ENCODE measurements around the gene BUD31. TPM values are rescaled to one million over a fixed set of nuclear protein-coding genes. Genes with fewer than 3 reads are reported as not detected.
"Not testable (repeated sequence)": the region's sequence is repeated elsewhere in the genome, so short reads cannot be mapped to it uniquely, and the experiment has no call there.

Gene BUD31
- total and polyA plus RNA-seq, 2 of the 8 experiments (the other 6 are each of a cell fraction or from before 2014, with no cell fraction given) = 46.7 to 114 TPM

DNA sequence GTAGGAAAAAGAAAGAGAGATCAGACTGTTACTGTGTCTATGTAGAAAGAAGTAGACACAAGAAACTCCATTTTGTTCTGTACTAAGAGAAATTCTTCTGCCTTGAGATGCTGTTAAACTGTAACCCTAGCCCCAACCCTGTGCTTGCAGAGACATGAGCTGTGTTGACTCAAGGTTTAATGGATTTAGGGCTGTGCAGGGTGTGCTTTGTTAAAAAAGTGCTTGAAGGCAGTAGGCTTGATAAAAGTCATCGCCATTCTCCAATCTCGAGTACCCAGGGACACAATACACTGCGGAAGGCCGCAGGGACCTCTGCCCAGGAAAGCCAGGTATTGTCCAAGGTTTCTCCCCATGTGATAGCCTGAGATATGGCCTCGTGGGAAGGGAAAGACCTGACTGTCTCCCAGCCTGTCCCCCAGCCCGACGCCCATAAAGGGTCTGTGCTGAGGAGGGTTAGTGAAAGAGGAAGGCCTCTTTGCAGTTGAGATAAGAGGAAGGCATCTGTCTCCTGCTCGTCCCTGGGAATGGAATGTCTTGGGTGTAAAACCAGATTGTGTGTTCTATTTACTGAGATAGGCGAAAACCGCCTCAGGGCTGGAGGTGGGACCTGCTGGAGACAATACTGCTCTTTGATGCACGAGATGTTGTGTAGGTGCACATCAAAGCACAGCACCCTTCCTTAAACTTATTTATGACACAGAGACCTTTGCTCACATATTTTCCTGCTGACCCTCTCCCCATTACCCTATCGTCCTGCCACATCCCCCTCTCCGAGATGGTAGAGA is 23.2 kb downstream of the BUD31 start:
- not testable (repeated sequence) for H3K18ac ChIP-seq (ENCODE audit: extremely low read depth, low read length); H3K23ac ChIP-seq (ENCODE audit: insufficient read length); H3K79me2 ChIP-seq (ENCODE audit: control insufficient read depth in 1 of 2, insufficient read depth in 2 of 2, low read length in 2 of 2); H3K27me3 ChIP-seq (replicated peaks in 1 of 4; ENCODE audit: control insufficient read depth in 3 of 4, extremely low read depth in 1 of 4, insufficient read depth in 3 of 4, low read length in 3 of 4); H2BK20ac ChIP-seq (ENCODE audit: low read length); H3K79me1 ChIP-seq (ENCODE audit: low read depth, low read length); H3K14ac ChIP-seq (ENCODE audit: insufficient read length); H2AK5ac ChIP-seq (ENCODE audit: low read depth, low read length); H3K4me1 ChIP-seq (replicated peaks in 1 of 4; ENCODE audit: control insufficient read depth in 3 of 4, insufficient read depth in 4 of 4, low read length in 3 of 4); H2BK120ac ChIP-seq (replicated peaks; ENCODE audit: low read depth, low read length); H4K20me1 ChIP-seq (replicated peaks in 1 of 2; ENCODE audit: control insufficient read depth in 1 of 2, insufficient read depth in 2 of 2, low read length in 2 of 2); H2BK12ac ChIP-seq (ENCODE audit: low read depth, low read length); H3K27ac ChIP-seq (ENCODE audit: low read depth, low read length); H2BK15ac ChIP-seq (ENCODE audit: low read length); H2AFZ ChIP-seq (ENCODE audit: low read length); H3K23me2 ChIP-seq (ENCODE audit: low read depth, low read length); H3K9ac ChIP-seq (replicated peaks in 1 of 4; ENCODE audit: extremely low read depth in 1 of 4, low read depth in 3 of 4, low read length in 3 of 4); H2BK5ac ChIP-seq (ENCODE audit: low read depth, low read length); DNase-seq (ENCODE audit: low read depth in 1 of 2, low spot score in 2 of 2); H3K56ac ChIP-seq (replicated peaks; ENCODE audit: insufficient read length, low read depth, low read length); H3K4me2 ChIP-seq (ENCODE audit: insufficient read depth in 1 of 2, low read depth in 2 of 2, low read length in 2 of 2); H3K4ac ChIP-seq (replicated peaks; ENCODE audit: insufficient read length, low read depth, low read length); H4K8ac ChIP-seq (ENCODE audit: extremely low read depth, insufficient read depth, low read length); H3K9me3 ChIP-seq (ENCODE audit: insufficient read depth in 2 of 2, low read depth in 1 of 2, low read length in 1 of 2); H4K91ac ChIP-seq (replicated peaks; ENCODE audit: insufficient read length, low read length); H3K4me3 ChIP-seq (ENCODE audit: extremely low read depth in 1 of 4, insufficient read depth in 2 of 4, low read depth in 3 of 4, low read length in 4 of 4); FAIRE-seq; H4K5ac ChIP-seq (ENCODE audit: insufficient read length, low read depth, low read length)
- H3K36me3 ChIP-seq (ENCODE audit: control insufficient read depth in 2 of 4, insufficient read depth in 4 of 4, low read length in 3 of 4) = peaks cover 17 to 55% (median 44%) of the 10 kb centered on the region in 4 experiments
- POLR2A ChIA-PET (ENCODE audit: partially characterized antibody) = interaction anchor here (1.3 to 3.5 kb wide), 2 partner anchors 9 to 22 kb away, joined by 4 to 18 read pairs; partner anchors contain the start of genes BUD31 and PDAP1
- WGBS, 2 experiments (ENCODE audit: extremely low coverage in 1 of 2, insufficient coverage in 1 of 2, insufficient read length in 1 of 2, insufficient replicate concordance in 2 of 2, low coverage in 1 of 2, low lambda C conversion rate in 2 of 2, missing lambda C conversion rate in 1 of 2) = 91% methylated on average over 13 of the region's 13 CpGs; no CpG with 5 or more reads in 1 of the 2 experiments
- CTCF ChIA-PET (ENCODE audit: partially characterized antibody) = interaction anchor here (1.1 kb wide), 1 partner anchor 33 kb away, joined by 3 read pairs; no protein-coding TSS in a partner anchor
